Astrocyte (in vitro differentiated cells and primary cell): Measurements from ENCODE around the gene PAX5. TPM values are rescaled to one million over a fixed set of nuclear protein-coding genes. Genes with fewer than 3 reads are reported as not detected.
A peak's percentile ranks its signal among the peaks of the same experiment; 100 is the strongest.

ENCODE experiments used
- DNase-seq: peaks from one replicate; pipeline ENCODE4 v3.0.0-alpha.2; 2010; ENCODE audit warnings: low read depth
- FAIRE-seq: peaks from 2 replicates; lab custom pipeline; 2011; peaks lifted over from hg19 to GRCh38; lab: Jason Lieb, UNC
- H2AFZ ChIP-seq: 2 replicates; pipeline ENCODE4 v1.6.0; 2012; ENCODE audit warnings: low read depth, low read length, inconsistent platforms
- H3K27ac ChIP-seq: 2 replicates; pipeline ENCODE4 v1.5.1; 2011; ENCODE audit warnings: low read depth, low read length, inconsistent platforms
- H3K27me3 ChIP-seq: 2 replicates; pipeline ENCODE4 v1.6.0; 2011; ENCODE audit warnings: low read length, inconsistent platforms; ENCODE audit not compliant: insufficient read depth
- H3K36me3 ChIP-seq: 2 replicates; pipeline ENCODE4 v1.5.1; 2011; ENCODE audit warnings: low read length, inconsistent platforms; ENCODE audit not compliant: insufficient read depth
- H3K4me1 ChIP-seq: 2 replicates; pipeline ENCODE4 v1.5.1; 2011; ENCODE audit warnings: low read length, inconsistent platforms; ENCODE audit not compliant: insufficient read depth
- H3K4me2 ChIP-seq: 2 replicates; pipeline ENCODE4 v1.6.0; 2012; ENCODE audit warnings: low read length, inconsistent platforms
- H3K4me3 ChIP-seq: 2 replicates; pipeline ENCODE4 v1.5.1; 2011; ENCODE audit warnings: low read depth, mild to moderate bottlenecking, low read length, inconsistent platforms; ENCODE audit not compliant: insufficient read depth
- H3K79me2 ChIP-seq: 2 replicates; pipeline ENCODE4 v1.6.0; 2012; ENCODE audit warnings: mild to moderate bottlenecking, low read length, inconsistent platforms; ENCODE audit not compliant: insufficient read depth
- H3K9ac ChIP-seq: 2 replicates; pipeline ENCODE4 v1.6.0; 2012; ENCODE audit warnings: mild to moderate bottlenecking, low read length, inconsistent platforms
- H3K9me3 ChIP-seq: 2 replicates; pipeline ENCODE4 v1.5.1; 2012; ENCODE audit warnings: low read depth, mild to moderate bottlenecking, low read length, inconsistent platforms; ENCODE audit not compliant: insufficient read depth
- H4K20me1 ChIP-seq: 2 replicates; pipeline ENCODE4 v1.6.0; 2012; ENCODE audit warnings: low read length, inconsistent platforms; ENCODE audit not compliant: insufficient read depth
- H3K27ac Mint-ChIP-seq: one replicate; pipeline ENCODE4 v1.8.0; 2021; ENCODE audit warnings: mild to moderate bottlenecking, mixed read lengths; ENCODE audit not compliant: unreplicated experiment
- H3K27me3 Mint-ChIP-seq: one replicate; pipeline ENCODE4 v1.8.0; 2021; ENCODE audit warnings: low read depth, mixed read lengths; ENCODE audit not compliant: unreplicated experiment
- H3K36me3 Mint-ChIP-seq: one replicate; pipeline ENCODE4 v1.8.0; 2021; ENCODE audit warnings: low read depth, mixed read lengths; ENCODE audit not compliant: unreplicated experiment
- H3K4me1 Mint-ChIP-seq: one replicate; pipeline ENCODE4 v1.8.0; 2021; ENCODE audit warnings: low read depth, mixed read lengths; ENCODE audit not compliant: unreplicated experiment
- H3K4me3 Mint-ChIP-seq: one replicate; pipeline ENCODE4 v1.8.0; 2021; ENCODE audit warnings: mild to moderate bottlenecking, moderate library complexity, mixed read lengths; ENCODE audit not compliant: unreplicated experiment
- H3K9me3 Mint-ChIP-seq: one replicate; pipeline ENCODE4 v1.8.0; 2021; ENCODE audit warnings: mild to moderate bottlenecking, mixed read lengths; ENCODE audit not compliant: unreplicated experiment
- EZH2 ChIP-seq: IDR thresholded peaks from 2 replicates; pipeline ENCODE4 v1.6.1; 2012; ENCODE audit warnings: mild to moderate bottlenecking, low read length, inconsistent platforms; ENCODE audit not compliant: insufficient read depth
- total RNA-seq: library from RNA; stranded (reverse); gene quantifications from 2 replicates; pipeline ENCODE4 v1.2.1, GENCODE V29; 2021
- TF ChIP-seq, protein P1 (sequence below): IDR thresholded peaks from 2 replicates; pipeline ENCODE4 v1.5.1; 2011; ENCODE audit warnings: low read depth, mild to moderate bottlenecking, inconsistent platforms, low read length, moderate library complexity; ENCODE audit not compliant: insufficient read depth

The PAX5 gene
- total RNA-seq, 1 donor from 2014 or later = not detected

DNA sequence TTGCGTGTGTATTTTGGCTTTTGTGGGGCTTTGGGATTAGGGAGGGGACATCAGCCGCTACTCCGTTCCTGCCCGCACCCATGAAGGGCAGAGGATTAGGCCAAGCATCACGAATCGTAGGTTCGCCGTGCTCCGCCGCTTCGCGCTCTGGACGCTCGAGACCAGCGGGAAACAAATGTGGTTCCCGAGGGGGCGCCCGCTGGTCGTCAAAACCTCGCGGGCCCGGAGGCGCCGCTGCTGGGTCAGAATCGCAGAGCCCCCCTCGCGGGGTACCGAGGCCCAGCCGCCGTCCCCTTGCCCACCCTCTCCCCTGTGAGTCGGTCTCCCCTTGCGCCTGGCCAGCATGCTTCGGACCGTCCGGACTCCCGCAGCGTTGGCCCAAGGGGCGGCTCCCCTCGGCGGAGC lies 2.3 kb upstream of the PAX5 start:
- Histone ChIP-seq H3K4me2 (peak overlapping the region; percentile 88), H3K27me3 (peaks cover 100% of the 10 kb centered on the region), H3K27ac (no peak overlapping the region), H3K9me3 (peaks cover 5% of the 10 kb centered on the region), H3K4me1 (peaks cover 11% of the 10 kb centered on the region), H3K79me2 (no peaks in the 10 kb centered on the region), H4K20me1 (peaks cover 17% of the 10 kb centered on the region), H3K9ac (no peak overlapping the region), H2AFZ (peak overlapping the region; percentile 12), H3K36me3 (no peaks in the 10 kb centered on the region), H3K4me3 (peak overlapping the region; percentile 53)
- peaks cover 2% of the 10 kb centered on the region for H3K36me3 Mint-ChIP-seq
- peaks cover 8% of the 10 kb centered on the region for H3K9me3 Mint-ChIP-seq
- TF ChIP-seq, protein P1, sequence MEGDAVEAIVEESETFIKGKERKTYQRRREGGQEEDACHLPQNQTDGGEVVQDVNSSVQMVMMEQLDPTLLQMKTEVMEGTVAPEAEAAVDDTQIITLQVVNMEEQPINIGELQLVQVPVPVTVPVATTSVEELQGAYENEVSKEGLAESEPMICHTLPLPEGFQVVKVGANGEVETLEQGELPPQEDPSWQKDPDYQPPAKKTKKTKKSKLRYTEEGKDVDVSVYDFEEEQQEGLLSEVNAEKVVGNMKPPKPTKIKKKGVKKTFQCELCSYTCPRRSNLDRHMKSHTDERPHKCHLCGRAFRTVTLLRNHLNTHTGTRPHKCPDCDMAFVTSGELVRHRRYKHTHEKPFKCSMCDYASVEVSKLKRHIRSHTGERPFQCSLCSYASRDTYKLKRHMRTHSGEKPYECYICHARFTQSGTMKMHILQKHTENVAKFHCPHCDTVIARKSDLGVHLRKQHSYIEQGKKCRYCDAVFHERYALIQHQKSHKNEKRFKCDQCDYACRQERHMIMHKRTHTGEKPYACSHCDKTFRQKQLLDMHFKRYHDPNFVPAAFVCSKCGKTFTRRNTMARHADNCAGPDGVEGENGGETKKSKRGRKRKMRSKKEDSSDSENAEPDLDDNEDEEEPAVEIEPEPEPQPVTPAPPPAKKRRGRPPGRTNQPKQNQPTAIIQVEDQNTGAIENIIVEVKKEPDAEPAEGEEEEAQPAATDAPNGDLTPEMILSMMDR = no peak
- TF ChIP-seq EZH2 = peak; percentile 100
- peaks cover 7% of the 10 kb centered on the region for H3K4me1 Mint-ChIP-seq
- FAIRE-seq = no peak
- DNase-seq = no peak
- peaks cover 82% of the 10 kb centered on the region for H3K27me3 Mint-ChIP-seq
- no peak overlapping the region for H3K27ac Mint-ChIP-seq
- peak overlapping the region; percentile 74 for H3K4me3 Mint-ChIP-seq

DNA sequence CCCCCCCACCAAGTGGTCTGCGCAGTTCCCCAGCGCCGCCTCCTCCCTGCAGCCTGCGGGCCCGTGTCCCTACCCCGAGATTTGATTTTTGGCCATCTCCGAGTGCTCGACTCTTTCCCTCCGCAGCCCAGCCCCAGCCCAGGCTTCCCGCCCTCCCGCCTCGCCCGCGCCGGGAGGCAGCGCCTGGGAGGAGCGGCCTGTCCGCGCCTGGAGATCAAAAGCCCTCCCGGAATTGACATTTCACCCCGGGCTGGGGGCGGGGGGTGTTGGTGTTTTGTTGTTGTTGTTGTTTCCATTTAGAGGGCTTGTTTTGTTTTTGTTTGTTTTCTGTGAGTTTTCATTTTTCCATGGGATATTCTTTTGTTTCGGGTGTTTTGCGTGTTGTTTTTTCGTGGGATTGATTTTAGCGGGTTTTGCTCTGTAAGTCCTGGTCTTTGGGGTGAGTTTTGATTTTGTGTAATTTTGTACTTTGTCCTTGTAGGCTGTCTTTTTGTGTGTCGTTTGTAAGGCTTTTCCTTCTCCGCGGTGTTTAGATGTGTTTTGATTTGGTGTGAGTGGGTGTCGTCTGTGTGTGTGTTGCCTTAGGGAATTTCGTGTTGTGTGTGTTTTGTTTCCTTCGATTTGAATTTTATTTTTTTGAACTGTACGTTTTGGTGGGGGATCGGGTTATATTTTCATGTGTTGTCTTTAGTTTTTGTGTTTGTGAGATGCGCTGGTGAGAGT lies 1.7 kb upstream of the PAX5 start:
- Histone ChIP-seq H3K27me3 (peaks cover 100% of the 10 kb centered on the region), H3K4me3 (no peak overlapping the region), H3K27ac (no peak overlapping the region), H3K9me3 (peaks cover 8% of the 10 kb centered on the region), H3K36me3 (no peaks in the 10 kb centered on the region), H3K4me1 (peaks cover 11% of the 10 kb centered on the region), H2AFZ (no peak overlapping the region), H3K9ac (no peak overlapping the region), H4K20me1 (peaks cover 17% of the 10 kb centered on the region), H3K4me2 (peak overlapping the region; percentile 88), H3K79me2 (no peaks in the 10 kb centered on the region)
- no peak for TF ChIP-seq EZH2
- TF ChIP-seq, protein P1 = no peak
- H3K4me1 Mint-ChIP-seq = peaks cover 7% of the 10 kb centered on the region
- peak overlapping the region; percentile 7 for H3K27ac Mint-ChIP-seq
- FAIRE-seq (peak; percentile 5), DNase-seq (peak; percentile 4)
- H3K9me3 Mint-ChIP-seq = peaks cover 8% of the 10 kb centered on the region
- H3K36me3 Mint-ChIP-seq = peaks cover 2% of the 10 kb centered on the region
- peaks cover 82% of the 10 kb centered on the region for H3K27me3 Mint-ChIP-seq
- peak overlapping the region; percentile 59 for H3K4me3 Mint-ChIP-seq
